ENCODE measurements around the gene ZPBP2. TPM values are rescaled to one million over a fixed set of nuclear protein-coding genes. Genes with fewer than 3 reads are reported as not detected.
A peak's percentile ranks its signal among the peaks of the same experiment; 100 is the strongest.

ZPBP2 gene
- total RNA-seq, 1 experiment from 2014 or later: not detected

DNA sequence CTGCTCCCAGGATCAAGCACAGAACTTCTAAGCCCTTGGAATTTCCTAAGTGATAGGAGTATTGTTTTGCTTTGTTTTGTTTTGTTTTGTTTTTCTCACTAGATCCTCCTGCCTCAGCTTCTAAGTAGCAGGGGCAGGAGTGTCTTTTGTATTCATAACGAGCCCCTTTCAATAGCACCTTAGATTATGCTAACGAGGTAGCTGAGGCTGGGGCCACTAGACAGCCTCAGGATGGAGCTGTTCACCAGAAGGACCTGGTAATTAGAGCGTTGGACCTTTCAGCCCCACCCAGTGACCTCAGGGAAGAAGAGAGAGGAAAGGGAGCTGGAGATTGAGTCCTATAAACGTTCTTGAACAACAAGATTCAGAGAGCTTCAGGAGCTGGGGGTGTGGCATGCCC lies 47.5 kb upstream of the ZPBP2 start:
- ChIA-PET RAD21 (ENCODE audit: low non-redundant PET in 1 of 2, low total read pairs in 2 of 2, uncharacterized antibody in 2 of 2, unreplicated experiment in 2 of 2) (no interaction called here), CTCF (no interaction called here), POLR2A (no interaction called here)
- no peaks in the 10 kb centered on the region for H3K27me3 ChIP-seq (ENCODE audit: insufficient read depth, low read length)
- BruUV-seq (replicated peaks): no TSS peak
- H3K36me3 ChIP-seq (ENCODE audit: control insufficient read depth in 1 of 2, insufficient read depth in 2 of 2, low read length in 2 of 2): no peaks in the 10 kb centered on the region
- H3K4me2 ChIP-seq (ENCODE audit: low read length): no peak overlapping the region
- TF ChIP-seq RAD21 (IDR thresholded peaks at IDR 0.05; ENCODE audit: low read depth) (peak; percentile 19; the same call in 1 of the 2 replicates), ZBTB33 (IDR thresholded peaks at IDR 0.05; ENCODE audit: extremely low read depth, insufficient replicate concordance, low read length) (no peak)
- TF ChIP-seq, protein P1, sequence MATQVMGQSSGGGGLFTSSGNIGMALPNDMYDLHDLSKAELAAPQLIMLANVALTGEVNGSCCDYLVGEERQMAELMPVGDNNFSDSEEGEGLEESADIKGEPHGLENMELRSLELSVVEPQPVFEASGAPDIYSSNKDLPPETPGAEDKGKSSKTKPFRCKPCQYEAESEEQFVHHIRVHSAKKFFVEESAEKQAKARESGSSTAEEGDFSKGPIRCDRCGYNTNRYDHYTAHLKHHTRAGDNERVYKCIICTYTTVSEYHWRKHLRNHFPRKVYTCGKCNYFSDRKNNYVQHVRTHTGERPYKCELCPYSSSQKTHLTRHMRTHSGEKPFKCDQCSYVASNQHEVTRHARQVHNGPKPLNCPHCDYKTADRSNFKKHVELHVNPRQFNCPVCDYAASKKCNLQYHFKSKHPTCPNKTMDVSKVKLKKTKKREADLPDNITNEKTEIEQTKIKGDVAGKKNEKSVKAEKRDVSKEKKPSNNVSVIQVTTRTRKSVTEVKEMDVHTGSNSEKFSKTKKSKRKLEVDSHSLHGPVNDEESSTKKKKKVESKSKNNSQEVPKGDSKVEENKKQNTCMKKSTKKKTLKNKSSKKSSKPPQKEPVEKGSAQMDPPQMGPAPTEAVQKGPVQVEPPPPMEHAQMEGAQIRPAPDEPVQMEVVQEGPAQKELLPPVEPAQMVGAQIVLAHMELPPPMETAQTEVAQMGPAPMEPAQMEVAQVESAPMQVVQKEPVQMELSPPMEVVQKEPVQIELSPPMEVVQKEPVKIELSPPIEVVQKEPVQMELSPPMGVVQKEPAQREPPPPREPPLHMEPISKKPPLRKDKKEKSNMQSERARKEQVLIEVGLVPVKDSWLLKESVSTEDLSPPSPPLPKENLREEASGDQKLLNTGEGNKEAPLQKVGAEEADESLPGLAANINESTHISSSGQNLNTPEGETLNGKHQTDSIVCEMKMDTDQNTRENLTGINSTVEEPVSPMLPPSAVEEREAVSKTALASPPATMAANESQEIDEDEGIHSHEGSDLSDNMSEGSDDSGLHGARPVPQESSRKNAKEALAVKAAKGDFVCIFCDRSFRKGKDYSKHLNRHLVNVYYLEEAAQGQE (IDR thresholded peaks at IDR 0.05; ENCODE audit: low read depth): no peak
- no peak for DNase-seq (ENCODE audit: low read depth, low spot score)
- H4K20me1 ChIP-seq (ENCODE audit: insufficient read depth): no peaks in the 10 kb centered on the region
- H2AFZ ChIP-seq (ENCODE audit: low read depth, low read length, poor library complexity, severe bottlenecking): no peak overlapping the region
- no peaks in the 10 kb centered on the region; a peak in 2 of 4 replicates for H3K9me3 ChIP-seq (ENCODE audit: control insufficient read depth in 1 of 2, insufficient read depth in 1 of 2, low read depth in 1 of 2, low read length in 2 of 2)
- no peaks in the 10 kb centered on the region for H3K79me2 ChIP-seq (ENCODE audit: insufficient read depth, low read length)
- ATAC-seq: no peak
- no peaks in the 10 kb centered on the region for H3K9me2 ChIP-seq (ENCODE audit: insufficient read depth)
- intact Hi-C loops (cut with micrococcal nuclease): no loop called here
- no peak overlapping the region for H3K9ac ChIP-seq (ENCODE audit: low read length)
- H3K4me1 ChIP-seq (ENCODE audit: control insufficient read depth in 1 of 2, insufficient read depth in 2 of 2, low read length in 2 of 2): no peaks in the 10 kb centered on the region
- H3K27ac ChIP-seq (ENCODE audit: low read depth, low read length): no peak overlapping the region
- no peak overlapping the region for H3K4me3 ChIP-seq (replicated peaks in 1 of 2; ENCODE audit: low read depth in 1 of 2, low read length in 2 of 2)

All from HCT116 (cell line).